Measurements from ENCODE around the gene SLC39A10. TPM values are rescaled to one million over a fixed set of nuclear protein-coding genes. Genes with fewer than 3 reads are reported as not detected.
"Not testable (repeated sequence)": the region's sequence is repeated elsewhere in the genome, so short reads cannot be mapped to it uniquely, and the experiment has no call there.

Gene SLC39A10
- total RNA-seq, 1 donor from 2014 or later = 27.2 TPM

GRCh38 chr2:195665153-195665552, 8.1 kb downstream of the SLC39A10 start:
- H3K9me3 Mint-ChIP-seq; H3K36me3 Mint-ChIP-seq (ENCODE audit: low read depth); H3K4me3 Mint-ChIP-seq (ENCODE audit: low read depth); DNase-seq (ENCODE audit: low spot score); intact Hi-C loops (cut with micrococcal nuclease); H3K27me3 Mint-ChIP-seq (ENCODE audit: low read depth); H3K27ac Mint-ChIP-seq: not testable (repeated sequence)
- H3K4me1 Mint-ChIP-seq (ENCODE audit: low read depth) = peaks cover 23% of the 10 kb centered on the region

DNA sequence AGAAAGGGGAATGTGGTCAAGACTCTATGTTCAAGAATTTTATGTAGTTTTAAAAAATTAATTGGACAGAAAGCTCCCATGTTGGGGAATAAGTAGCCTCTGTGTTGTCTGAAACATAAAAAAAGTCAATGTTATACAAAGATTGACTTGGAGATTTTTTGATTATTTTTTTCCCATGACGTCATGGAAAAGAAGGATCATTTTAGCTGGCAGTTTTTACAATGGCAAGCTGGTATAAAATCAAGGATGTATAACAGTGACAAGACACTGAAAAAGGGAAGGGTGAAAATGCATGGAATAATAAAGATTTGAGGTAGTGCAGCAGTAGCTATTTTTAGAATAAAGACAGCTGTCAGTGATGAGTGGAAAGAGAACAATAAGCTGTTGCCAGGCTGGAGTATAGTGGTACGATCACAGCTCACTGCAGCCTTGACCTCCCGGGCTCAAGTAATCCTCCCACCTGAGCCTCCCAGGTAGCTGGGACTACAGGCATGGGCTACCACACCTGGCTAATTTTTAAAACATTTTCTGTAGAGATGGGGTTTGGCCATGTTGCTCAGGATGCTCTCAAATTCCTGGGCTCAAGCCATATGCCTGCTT, 9.2 kb downstream of the SLC39A10 start:
- no peak for DNase-seq (ENCODE audit: low spot score)
- H3K4me1 Mint-ChIP-seq (ENCODE audit: low read depth) = peaks cover 20% of the 10 kb centered on the region
- H3K36me3 Mint-ChIP-seq (ENCODE audit: low read depth) = peaks cover 4% of the 10 kb centered on the region
- no peaks in the 10 kb centered on the region for H3K27me3 Mint-ChIP-seq (ENCODE audit: low read depth)
- H3K9me3 Mint-ChIP-seq = no peaks in the 10 kb centered on the region
- H3K27ac Mint-ChIP-seq = no peak overlapping the region
- intact Hi-C loops (cut with micrococcal nuclease) = no loop called here
- no peak overlapping the region for H3K4me3 Mint-ChIP-seq (ENCODE audit: low read depth)

DNA sequence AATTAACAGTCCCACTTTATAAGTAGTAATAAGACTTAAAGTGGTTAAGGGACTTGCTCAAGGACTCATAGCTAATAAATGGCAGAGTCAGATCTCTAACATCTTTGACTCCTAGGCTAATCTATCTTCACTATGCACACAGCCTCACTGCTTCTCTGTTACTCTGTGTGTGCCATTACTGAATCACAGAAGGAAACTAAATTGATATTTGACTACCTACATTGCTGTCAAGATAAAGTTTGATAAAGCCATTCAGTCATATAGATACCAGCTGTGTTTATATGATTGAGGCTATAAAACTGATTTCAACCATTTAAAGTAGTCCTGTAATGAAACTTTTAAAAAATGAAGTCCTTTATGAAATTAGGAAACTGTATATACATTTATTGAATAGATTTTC, 10.9 kb downstream of the SLC39A10 start:
- no peak overlapping the region for H3K4me3 Mint-ChIP-seq (ENCODE audit: low read depth)
- no peak overlapping the region for H3K27ac Mint-ChIP-seq
- DNase-seq (ENCODE audit: low spot score) = no peak
- H3K27me3 Mint-ChIP-seq (ENCODE audit: low read depth) = no peaks in the 10 kb centered on the region
- peaks cover 10% of the 10 kb centered on the region for H3K4me1 Mint-ChIP-seq (ENCODE audit: low read depth)
- peaks cover 5% of the 10 kb centered on the region for H3K36me3 Mint-ChIP-seq (ENCODE audit: low read depth)
- intact Hi-C loops (cut with micrococcal nuclease) = no loop called here
- H3K9me3 Mint-ChIP-seq = no peaks in the 10 kb centered on the region

DNA sequence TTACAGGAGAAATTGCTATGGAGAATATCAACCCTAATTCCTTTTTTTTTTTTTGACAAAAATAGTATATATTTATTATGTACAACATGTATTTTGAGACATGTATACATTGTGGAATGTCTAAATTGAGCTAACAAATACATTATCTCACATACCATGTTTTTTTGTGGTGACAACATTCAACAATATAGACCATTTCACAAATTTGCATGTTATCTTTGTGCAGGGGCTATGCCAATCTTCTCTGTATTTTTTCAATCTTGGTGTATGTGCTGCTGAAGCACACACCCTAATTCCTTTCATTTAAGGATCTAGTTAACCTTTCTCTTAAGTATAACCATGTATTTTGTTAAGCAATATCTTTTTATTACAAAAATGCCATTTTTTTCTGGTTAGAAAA, 13.2 kb downstream of the SLC39A10 start:
- no peaks in the 10 kb centered on the region for H3K27me3 Mint-ChIP-seq (ENCODE audit: low read depth)
- DNase-seq (ENCODE audit: low spot score) = no peak
- H3K4me3 Mint-ChIP-seq (ENCODE audit: low read depth) = no peak overlapping the region
- H3K36me3 Mint-ChIP-seq (ENCODE audit: low read depth) = peaks cover 3% of the 10 kb centered on the region
- H3K9me3 Mint-ChIP-seq = no peaks in the 10 kb centered on the region
- peaks cover 8% of the 10 kb centered on the region for H3K4me1 Mint-ChIP-seq (ENCODE audit: low read depth)
- intact Hi-C loops (cut with micrococcal nuclease) = no loop called here
- no peak overlapping the region for H3K27ac Mint-ChIP-seq

DNA sequence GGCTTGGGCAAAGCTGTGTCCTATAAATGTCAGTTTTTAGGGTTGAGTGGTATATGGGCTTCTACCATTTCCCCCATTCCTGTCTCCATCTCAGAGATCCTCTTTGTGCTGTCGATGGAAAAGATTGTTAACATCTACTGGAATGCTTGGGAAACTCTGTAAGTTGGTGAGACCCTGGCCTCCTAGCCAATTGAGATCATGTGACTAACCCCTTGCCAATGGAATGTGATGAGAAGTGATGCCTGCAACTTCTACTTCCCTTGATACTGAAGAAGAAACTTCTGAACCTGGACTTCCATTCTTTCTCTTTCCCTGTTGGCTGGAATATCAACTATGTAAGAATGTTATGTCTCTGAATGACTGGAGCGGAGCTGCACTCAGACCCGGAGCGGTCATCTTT, 14.5 kb downstream of the SLC39A10 start:
- no peaks in the 10 kb centered on the region for H3K27me3 Mint-ChIP-seq (ENCODE audit: low read depth)
- H3K27ac Mint-ChIP-seq = no peak overlapping the region
- peaks cover 7% of the 10 kb centered on the region for H3K36me3 Mint-ChIP-seq (ENCODE audit: low read depth)
- DNase-seq (ENCODE audit: low spot score) = no peak
- H3K4me1 Mint-ChIP-seq (ENCODE audit: low read depth) = peaks cover 8% of the 10 kb centered on the region
- H3K9me3 Mint-ChIP-seq = no peaks in the 10 kb centered on the region
- intact Hi-C loops (cut with micrococcal nuclease) = no loop called here
- no peak overlapping the region for H3K4me3 Mint-ChIP-seq (ENCODE audit: low read depth)

GRCh38 chr2:195672674-195673073, 15.6 kb downstream of the SLC39A10 start:
- no peak overlapping the region for H3K27ac Mint-ChIP-seq
- intact Hi-C loops (cut with micrococcal nuclease) = no loop called here
- no peaks in the 10 kb centered on the region for H3K27me3 Mint-ChIP-seq (ENCODE audit: low read depth)

GRCh38 chr2:195674491-195675221, 17.6 kb downstream of the SLC39A10 start:
- Mint-ChIP-seq H3K27me3 (ENCODE audit: low read depth) (no peaks in the 10 kb centered on the region), H3K9me3 (no peaks in the 10 kb centered on the region), H3K4me3 (ENCODE audit: low read depth) (no peak overlapping the region), H3K36me3 (ENCODE audit: low read depth) (peaks cover 23% of the 10 kb centered on the region), H3K27ac (no peak overlapping the region), H3K4me1 (ENCODE audit: low read depth) (peaks cover 11% of the 10 kb centered on the region)
- intact Hi-C loops (cut with micrococcal nuclease) = no loop called here
- DNase-seq (ENCODE audit: low spot score) = no peak

More at GRCh38 chr2:195672674-195673073, 15.6 kb downstream of the SLC39A10 start:
- no peak overlapping the region for H3K4me3 Mint-ChIP-seq (ENCODE audit: low read depth)
- no peaks in the 10 kb centered on the region for H3K9me3 Mint-ChIP-seq
- DNase-seq (ENCODE audit: low spot score) = no peak
- peaks cover 11% of the 10 kb centered on the region for H3K36me3 Mint-ChIP-seq (ENCODE audit: low read depth)
- H3K4me1 Mint-ChIP-seq (ENCODE audit: low read depth) = peaks cover 10% of the 10 kb centered on the region

- intact Hi-C loops (cut with micrococcal nuclease) = no loop called here
- Mint-ChIP-seq H3K9me3 (peaks cover 9% of the 10 kb centered on the region), H3K27ac (no peak overlapping the region), H3K4me3 (ENCODE audit: low read depth) (no peak overlapping the region), H3K36me3 (ENCODE audit: low read depth) (peaks cover 34% of the 10 kb centered on the region), H3K27me3 (ENCODE audit: low read depth) (no peaks in the 10 kb centered on the region), H3K4me1 (ENCODE audit: low read depth) (peaks cover 19% of the 10 kb centered on the region)
- DNase-seq (ENCODE audit: low spot score) = no peak
Measured at GRCh38 chr2:195675783-195676427, 18.9 kb downstream of the SLC39A10 start.

- Mint-ChIP-seq H3K9me3 (peaks cover 10% of the 10 kb centered on the region), H3K27ac (no peak overlapping the region), H3K27me3 (ENCODE audit: low read depth) (no peaks in the 10 kb centered on the region), H3K4me3 (ENCODE audit: low read depth) (no peak overlapping the region), H3K4me1 (ENCODE audit: low read depth) (peaks cover 22% of the 10 kb centered on the region), H3K36me3 (ENCODE audit: low read depth) (peaks cover 40% of the 10 kb centered on the region)
- intact Hi-C loops (cut with micrococcal nuclease) = no loop called here
- DNase-seq (ENCODE audit: low spot score) = no peak
Measured at GRCh38 chr2:195677290-195677689, 20.3 kb downstream of the SLC39A10 start.

GRCh38 chr2:195677884-195678283, 20.9 kb downstream of the SLC39A10 start:
- DNase-seq (ENCODE audit: low spot score) = no peak
- H3K27me3 Mint-ChIP-seq (ENCODE audit: low read depth) = no peaks in the 10 kb centered on the region
- peaks cover 10% of the 10 kb centered on the region for H3K9me3 Mint-ChIP-seq
- H3K4me1 Mint-ChIP-seq (ENCODE audit: low read depth) = peaks cover 22% of the 10 kb centered on the region
- no peak overlapping the region for H3K4me3 Mint-ChIP-seq (ENCODE audit: low read depth)
- H3K36me3 Mint-ChIP-seq (ENCODE audit: low read depth) = peaks cover 42% of the 10 kb centered on the region
- no peak overlapping the region for H3K27ac Mint-ChIP-seq
- intact Hi-C loops (cut with micrococcal nuclease) = no loop called here

DNA sequence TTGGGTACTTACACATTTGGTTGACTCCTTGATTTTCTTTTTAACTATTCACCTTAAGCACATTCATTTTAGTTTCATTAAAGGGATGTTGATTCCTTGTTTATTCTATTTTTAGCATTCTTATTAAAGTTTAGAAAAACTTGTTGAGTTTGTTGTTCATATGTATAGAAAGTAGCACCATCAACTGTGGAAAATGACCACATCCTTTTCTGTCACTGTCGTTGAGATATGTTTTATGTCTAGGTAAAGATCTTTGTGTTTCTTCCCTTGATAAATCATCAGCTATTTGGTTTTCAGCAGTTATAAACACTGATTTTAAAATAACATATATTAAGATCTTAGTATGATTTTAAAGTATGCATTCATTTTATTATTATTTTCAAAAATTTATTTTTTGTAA, 25.1 kb downstream of the SLC39A10 start:
- no peak for DNase-seq (ENCODE audit: low spot score)
- Mint-ChIP-seq H3K4me3 (ENCODE audit: low read depth) (no peak overlapping the region), H3K27ac (no peak overlapping the region), H3K27me3 (ENCODE audit: low read depth) (no peaks in the 10 kb centered on the region), H3K4me1 (ENCODE audit: low read depth) (peaks cover 30% of the 10 kb centered on the region), H3K36me3 (ENCODE audit: low read depth) (peaks cover 58% of the 10 kb centered on the region), H3K9me3 (peaks cover 10% of the 10 kb centered on the region)
- intact Hi-C loops (cut with micrococcal nuclease) = no loop called here

DNA sequence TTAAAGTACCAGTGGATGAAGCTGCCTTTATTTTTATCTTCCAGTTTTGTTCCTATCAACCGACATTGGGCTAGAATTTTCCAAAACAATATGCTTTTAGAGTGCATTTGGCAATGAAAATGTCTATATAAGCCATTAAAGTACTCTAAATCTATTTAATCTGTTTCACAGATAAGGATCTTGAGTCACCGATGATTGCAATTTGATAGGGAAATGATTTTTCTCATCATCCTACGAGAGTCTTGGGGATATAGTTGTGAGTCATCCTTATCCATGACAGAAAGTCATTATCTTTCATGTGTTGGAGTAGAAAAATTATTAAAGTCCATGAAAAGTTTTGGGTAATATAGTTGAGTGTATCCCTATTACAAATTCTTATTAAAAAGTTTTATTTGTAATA, 26.1 kb downstream of the SLC39A10 start:
- Mint-ChIP-seq H3K4me1 (ENCODE audit: low read depth) (peaks cover 29% of the 10 kb centered on the region), H3K4me3 (ENCODE audit: low read depth) (no peak overlapping the region), H3K36me3 (ENCODE audit: low read depth) (peaks cover 53% of the 10 kb centered on the region), H3K27me3 (ENCODE audit: low read depth) (no peaks in the 10 kb centered on the region), H3K27ac (no peak overlapping the region), H3K9me3 (peaks cover 10% of the 10 kb centered on the region)
- intact Hi-C loops (cut with micrococcal nuclease) = no loop called here
- DNase-seq (ENCODE audit: low spot score) = no peak

DNA sequence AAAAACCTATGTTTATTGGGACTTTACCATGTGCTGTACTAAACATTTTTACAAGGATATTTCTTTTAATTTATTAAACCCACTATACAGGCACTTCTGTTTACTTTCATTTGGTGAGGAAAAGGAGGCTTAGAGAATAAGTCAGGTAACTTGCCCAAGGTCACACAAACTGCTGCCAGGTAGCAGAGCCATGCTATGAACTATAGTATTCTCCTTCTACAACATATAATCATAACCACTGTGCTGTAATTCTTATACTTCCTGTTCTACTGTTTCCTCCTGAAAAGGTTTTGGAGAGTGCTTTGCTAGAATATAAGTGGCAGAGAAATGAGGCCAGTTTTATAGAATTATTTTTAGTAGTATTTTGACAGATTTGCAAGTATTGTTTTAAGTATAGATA, 29.5 kb downstream of the SLC39A10 start:
- Mint-ChIP-seq H3K9me3 (peaks cover 14% of the 10 kb centered on the region), H3K4me3 (ENCODE audit: low read depth) (no peak overlapping the region), H3K36me3 (ENCODE audit: low read depth) (peaks cover 48% of the 10 kb centered on the region), H3K27me3 (ENCODE audit: low read depth) (no peaks in the 10 kb centered on the region), H3K27ac (no peak overlapping the region), H3K4me1 (ENCODE audit: low read depth) (peaks cover 20% of the 10 kb centered on the region)
- intact Hi-C loops (cut with micrococcal nuclease) = no loop called here
- DNase-seq (ENCODE audit: low spot score) = no peak
